Measurements from ENCODE around the gene EVI2A.
"Not testable (repeated sequence)": the region's sequence is repeated elsewhere in the genome, so short reads cannot be mapped to it uniquely, and the experiment has no call there.

Gene EVI2A

DNA sequence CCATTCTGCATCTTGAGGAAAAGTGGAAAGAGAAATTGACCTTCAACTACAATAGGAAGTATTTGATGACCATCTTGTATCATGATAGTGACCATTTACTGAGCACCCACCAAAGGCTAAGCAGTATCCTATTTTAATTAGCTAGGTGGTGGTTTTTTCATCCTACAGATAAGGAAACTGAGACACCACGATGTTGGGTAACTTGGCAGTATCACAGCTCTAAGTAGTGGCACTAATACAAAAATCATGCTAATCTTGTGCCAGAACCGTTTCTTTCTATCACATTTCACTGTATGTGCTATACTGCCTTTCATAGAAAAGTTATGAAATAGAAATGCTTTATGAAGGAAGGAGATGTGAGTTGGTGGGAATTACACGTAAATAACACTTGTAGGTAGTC lies 9.9 kb downstream of the EVI2A start:
- DNase-seq = no peak

DNA sequence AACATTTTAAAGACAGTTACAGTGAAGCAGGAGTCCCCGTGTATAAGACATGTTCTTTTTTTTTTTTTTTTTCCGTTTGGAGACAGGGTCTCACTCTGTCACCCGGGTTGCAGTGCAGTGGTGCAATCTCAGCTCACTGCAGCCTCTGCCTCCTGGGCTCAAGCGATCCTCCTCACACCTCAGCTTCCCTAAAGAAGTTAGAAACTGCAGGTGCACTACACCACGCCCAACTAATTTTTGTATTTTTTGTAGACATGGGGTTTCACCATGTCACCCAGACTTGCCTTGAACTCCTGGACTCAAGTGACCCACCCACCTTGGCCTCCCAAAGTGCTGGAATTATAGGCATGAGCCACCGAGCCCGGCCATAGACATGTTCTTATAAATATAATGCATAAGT lies 10.5 kb downstream of the EVI2A start:
- no peak for DNase-seq

DNA sequence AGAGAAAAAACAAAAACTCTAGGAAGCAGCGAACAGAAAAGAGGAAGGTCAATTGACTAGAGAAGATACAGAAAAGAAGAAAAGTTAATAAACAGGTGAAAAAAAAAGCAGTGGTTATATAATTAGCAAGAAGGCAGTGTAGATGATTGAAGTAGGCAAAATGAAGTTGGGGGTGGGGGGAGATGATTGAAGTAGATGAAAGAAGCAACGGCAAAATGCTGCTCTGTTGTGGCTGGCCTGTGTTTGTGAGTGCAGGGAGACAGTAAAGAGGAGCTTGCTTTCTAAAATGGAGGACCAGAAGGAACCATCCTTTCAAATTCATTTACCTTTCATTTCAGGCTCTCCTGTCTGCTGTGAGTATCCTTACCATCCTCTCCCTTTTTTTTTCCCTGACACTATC lies 11.2 kb downstream of the EVI2A start:
- no peak for DNase-seq

DNA sequence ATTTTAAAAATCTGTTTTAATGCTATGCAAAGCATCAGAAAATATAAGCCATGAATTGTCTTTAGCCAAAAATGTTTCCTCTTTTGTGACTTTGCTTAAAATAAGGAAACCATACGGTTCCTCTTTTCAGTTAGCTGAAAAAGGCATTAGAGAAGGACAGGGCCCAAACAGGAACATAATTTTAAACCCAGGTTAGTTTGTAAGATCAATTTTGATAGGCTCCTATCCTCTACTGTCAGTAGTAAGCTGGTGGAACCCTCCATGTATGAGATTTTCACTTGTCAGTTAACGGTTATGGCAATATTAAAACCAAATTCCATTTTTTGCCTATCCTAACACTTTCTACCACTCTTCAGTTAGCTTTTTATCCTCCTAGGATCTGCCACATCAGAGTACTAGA lies 11.9 kb downstream of the EVI2A start:
- DNase-seq = no peak

DNA sequence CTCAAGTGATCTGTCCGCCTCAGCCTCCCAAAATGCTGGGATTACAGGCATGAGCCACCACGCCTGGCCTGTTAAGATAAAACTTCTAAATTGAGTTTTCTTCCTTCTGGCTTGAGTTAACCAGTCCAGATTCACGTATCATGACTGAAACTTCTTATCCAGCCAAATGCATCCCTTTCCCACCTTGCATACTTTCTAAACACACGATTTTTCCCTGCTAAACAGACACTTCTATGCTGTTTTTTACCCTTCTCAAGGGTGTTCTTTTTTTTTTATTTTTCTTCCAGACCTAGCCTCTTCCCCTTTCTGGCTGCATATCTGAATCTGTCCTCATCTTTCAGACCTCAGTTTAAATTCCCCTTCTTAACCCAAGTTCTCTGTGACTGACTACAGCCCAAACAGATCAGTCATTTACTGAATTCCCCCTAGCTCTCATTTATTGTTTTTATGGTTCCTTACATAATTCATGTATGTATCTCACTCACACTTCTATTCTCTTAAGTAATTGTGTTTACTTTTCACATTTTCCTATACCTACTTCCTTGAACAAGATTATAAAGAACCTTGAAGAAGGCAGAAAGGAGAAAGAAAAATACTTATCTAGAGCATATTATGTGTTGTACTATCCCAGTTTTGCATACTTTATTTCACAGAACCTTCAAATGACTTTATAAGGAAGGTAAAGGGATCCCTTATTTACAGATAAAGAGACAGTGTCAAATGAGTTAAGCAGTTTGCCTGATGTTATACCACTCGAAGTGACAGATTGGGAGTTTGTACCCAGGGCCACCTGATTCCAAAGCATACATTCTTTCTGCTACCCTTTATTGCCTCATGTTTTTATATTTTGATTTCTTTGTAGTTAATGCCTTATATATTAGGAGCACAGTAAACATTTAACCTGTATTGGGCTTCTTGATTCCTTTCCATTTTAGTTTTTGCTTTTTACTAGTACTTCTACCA lies 12.8 kb downstream of the EVI2A start:
- no peak for DNase-seq

DNA sequence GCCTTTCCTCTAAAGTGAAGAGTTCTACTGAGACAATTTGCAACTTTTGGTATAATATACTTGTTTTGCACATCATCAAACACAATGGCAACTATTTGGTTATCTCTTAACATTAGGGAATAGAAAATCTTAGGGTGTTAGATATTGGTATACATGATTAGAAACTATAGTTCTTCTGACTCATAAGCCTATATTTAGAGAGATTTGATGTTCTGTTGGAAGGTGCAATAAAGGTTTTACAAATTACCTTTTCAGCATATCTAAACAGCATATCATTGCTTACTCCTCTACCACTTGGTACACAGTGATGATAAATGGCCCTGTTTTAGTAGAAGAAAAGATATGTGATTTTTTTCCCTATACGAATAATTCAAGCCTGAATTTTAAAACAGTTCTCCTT lies 13.8 kb downstream of the EVI2A start:
- no peak for DNase-seq

DNA sequence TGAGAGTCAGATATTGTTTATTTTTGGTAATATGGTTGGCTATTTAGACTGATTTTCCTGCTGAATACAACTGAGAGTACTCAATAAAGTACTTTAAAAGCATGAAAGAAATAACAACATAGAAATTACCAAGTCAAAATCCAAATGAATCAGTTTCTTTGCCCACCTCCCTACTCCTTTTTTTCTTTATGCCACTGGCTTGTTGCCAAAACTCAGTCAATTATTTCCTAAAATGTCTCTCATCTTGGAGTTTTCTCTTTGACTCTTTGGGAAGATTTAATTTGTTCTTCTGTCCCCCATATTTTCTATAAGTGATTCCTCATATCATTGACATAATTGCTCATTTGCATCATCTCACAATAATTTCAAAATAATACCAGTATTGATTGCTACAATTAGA lies 21.8 kb downstream of the EVI2A start:
- DNase-seq = no peak

DNA sequence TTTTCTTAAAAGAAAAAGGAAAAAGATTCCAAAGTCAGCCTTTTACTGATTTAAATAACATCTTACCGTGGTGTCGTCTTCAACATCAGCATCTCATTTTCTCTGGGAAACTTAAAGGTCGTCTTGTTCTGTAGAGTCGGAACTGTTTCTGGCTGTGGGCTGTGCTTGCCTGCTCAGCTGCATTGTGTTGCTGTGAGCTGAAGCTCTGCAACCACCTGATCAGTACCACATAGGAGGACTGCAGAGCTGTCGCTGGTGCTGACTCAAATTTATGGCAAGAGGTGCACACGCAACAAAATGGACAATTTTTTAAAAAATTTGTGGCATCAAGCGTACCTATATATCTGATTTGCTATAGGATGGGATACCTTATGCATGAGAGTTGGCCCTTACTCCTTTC lies 24.3 kb downstream of the EVI2A start, which contains the start of gene OMG:
Gene OMG (minus strand): TSS at position 150 of the 400 bp plus-strand sequence. CDS start 908 bp downstream, outside the sequence.
- DNase-seq = no peak

DNA sequence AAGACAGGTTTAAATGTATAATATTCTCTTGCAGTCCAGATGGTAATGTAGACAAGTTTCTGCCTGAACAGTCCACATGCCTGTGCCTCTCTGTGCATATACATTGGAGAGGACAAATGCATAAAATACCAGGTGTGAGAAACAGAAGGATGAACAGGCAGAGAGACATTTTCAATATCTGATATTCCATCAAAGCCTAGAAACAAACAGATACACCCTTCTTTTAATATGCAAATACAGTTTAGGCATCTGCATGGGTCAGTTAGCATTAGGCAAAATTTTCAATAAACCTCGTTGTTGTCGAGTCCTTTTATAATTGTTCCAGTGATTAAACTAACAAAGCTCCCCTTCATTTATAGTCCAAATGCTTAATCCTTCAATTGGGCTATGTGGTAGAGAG lies 25.3 kb downstream of the EVI2A start:
- no peak for DNase-seq

DNA sequence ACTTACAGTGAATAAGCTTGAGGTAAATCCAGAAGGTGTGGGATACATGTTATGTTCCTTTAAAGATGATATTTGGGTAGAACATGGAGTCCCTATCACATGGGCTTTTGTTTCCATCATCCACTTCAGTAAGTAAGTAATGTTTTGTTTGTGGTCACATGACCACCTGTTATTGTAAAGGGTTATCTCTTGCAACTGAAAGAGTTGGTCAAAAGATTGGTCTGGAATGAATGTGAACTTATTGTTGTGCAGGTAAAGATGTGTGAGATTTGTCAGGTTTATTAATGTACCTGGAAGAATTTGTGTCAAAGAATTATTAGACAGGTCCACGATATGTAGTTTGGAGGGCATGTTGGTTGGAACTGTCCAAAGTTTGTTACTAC lies 25.9 kb downstream of the EVI2A start:
- DNase-seq = no peak

DNA sequence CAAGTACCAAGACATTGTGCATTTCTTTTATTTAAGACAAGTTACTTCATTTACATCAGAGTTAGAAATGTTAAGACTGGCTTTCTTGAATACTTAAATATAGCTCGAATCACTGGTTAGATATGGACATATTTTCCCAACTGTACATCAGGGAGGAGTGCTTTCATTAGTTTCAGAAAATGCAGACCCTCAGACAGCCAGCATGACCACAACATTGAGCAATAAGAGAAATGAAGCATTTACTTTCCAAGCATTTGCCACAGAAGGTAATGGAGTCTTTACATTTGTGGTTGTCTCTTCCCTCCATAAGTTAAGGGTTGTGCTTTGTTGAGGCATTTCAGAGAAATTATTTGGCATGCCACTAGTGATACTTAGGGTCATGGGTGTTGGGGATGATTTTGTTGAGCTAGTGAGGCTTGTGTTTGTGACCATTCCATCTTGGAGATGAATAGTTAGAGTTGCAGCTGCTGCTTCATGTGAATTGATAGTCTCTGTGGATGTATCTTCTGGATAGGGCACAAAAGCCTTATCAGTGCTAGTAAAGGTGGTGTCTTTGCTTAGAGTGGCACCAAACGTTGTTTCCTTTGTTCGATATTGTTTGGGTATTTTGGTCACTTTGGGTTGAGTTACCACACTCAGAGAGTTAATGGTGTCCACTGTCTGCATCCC lies 26.5 kb downstream of the EVI2A start:
- DNase-seq = no peak

DNA sequence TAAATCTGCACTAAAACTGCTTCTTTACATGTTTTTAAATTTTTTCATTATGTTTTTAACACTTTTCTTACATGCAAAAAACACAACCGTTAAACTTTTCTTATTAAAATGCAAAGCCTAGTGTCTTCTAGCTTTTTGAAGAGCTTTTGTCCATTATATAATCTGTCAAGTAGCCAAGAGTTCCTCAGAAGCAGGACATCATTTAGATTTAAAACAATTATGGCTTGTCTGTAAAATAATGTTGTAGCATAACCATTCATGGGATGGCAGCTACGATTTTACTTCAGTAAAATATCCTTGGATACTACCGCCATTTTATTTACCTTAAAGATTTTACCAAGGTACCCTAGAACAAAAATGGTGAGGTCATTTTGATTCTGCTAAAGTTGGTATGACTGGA lies 27.2 kb downstream of the EVI2A start:
- DNase-seq = no peak

DNA sequence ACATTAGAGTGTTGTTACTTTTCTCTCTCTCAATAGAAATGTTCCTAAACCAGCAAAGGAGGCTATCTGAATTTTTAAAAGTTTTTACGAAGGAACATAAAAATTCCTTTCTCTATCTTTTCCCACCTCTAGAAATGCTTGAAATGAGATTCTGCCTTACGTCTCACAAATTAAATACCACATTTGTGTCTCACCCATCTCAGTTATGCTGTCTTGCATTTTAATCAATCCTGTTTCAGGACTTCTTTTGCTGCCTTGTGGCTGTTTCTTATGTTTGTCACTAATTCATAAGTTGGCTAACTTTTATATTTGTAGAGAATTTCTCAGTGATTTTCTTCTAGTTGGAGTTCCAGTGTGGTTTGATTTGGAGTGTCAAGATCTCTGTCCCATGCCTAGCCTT lies 27.8 kb downstream of the EVI2A start:
- DNase-seq = no peak

DNA sequence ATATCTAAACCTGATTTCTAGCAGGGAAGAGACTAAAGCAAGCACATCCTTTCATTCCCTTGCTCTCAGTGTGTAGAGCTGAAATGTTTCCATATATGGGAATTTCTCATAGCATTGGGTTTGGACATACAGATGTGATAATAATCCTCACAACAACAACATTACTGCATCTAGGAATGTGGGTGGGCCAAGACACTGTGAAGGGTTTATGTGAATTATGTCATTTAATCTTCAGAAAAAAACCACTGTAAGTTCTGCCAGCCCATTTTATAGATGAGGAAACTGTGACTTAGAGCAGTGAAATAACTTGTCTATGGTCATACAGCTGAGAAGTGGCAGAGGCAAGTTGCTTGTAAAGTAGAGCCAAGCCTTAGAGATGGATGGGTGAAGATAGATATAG lies 29.6 kb downstream of the EVI2A start:
- no peak for DNase-seq

DNA sequence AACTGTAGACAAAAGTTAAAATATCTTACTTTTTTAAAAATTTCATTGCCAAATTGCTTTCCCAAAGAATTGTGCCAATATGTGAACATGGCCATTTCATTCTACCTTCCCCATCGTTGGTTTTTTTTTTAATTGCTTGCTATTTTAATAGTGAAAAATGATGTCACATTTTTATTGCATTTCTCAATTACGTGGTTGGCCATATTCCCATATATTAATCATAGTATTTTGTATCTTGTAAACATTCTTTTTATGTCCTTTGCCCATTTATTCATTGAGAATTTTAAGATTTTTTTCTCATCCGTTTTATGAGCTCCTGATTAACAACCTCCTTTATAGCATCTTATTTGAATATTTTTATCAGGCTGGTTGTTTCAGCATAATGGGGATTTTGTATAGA lies 31.6 kb downstream of the EVI2A start:
- no peak for DNase-seq

DNA sequence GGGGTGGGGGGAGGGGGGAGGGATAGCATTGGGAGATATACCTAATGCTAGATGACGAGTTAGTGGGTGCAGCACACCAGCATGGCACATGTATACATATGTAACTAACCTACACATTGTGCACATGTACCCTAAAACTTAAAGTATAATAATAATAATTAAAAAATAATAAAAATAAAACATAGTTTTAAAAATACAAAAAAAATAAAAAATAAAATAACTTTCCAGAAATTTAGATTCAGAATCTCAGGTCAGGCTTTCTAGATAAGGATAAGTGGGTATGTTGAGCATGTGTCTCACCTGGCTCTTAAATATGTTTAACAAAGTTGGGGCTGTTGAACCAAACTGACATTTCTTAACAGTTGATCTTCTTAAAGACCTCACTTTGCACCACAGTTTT lies 33.5 kb downstream of the EVI2A start:
- DNase-seq = not testable (repeated sequence)

DNA sequence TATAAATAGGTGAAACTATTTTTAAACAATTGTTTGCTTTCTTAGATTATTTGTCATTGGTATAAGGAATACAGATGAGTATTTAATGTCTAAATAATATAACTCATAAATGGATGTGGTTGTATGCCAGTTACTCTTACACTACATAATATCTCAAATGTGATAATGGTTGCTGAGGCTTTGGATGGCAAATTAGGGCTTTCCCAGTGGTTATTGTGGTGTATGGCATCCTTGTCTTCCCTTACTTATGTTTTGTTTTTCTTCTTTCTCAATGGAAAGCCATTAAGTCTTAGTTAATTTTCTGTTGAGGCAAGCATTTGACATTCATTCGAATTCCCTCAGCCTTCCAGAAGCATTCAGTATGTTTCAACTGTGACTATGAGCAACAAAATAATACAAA lies 34.8 kb downstream of the EVI2A start:
- no peak for DNase-seq

DNA sequence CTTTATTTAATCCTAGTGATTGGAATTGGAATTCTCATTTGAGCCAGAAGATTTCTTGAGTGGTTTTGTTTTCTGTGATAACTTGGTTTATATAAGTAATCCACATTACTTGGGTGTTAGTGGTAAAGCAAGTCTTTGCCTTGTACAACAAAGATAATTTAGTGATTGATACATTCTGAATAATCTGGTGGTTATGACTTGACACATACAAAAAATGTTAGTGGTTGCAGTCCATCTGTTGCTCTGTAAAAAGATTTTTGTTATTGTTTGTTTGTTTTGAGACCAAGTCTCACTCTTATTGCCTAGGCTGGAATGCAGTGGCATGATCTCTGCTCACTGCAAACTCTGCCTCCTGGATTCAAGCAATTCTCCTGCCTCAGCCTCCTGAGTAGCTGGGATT lies 37.6 kb downstream of the EVI2A start:
- DNase-seq = no peak

DNA sequence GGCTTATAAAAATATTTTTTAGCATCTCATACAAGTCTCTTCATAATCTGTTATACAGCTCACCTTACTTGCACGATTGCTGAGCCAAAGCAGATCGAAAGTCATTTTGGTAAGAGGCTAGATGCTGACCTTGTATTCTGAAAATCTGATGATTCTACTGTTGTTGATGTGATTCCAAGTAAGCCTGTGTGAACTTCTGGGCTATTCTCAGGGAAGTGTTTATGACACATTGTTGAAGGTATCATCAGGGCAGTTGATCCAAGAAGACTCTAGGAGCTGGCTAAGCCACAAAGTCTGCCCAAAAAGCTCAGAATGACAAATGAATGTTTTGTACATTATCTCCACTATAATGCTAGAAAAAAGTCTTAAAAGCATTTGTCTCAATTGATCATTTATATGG lies 40.4 kb downstream of the EVI2A start:
- DNase-seq = no peak

DNA sequence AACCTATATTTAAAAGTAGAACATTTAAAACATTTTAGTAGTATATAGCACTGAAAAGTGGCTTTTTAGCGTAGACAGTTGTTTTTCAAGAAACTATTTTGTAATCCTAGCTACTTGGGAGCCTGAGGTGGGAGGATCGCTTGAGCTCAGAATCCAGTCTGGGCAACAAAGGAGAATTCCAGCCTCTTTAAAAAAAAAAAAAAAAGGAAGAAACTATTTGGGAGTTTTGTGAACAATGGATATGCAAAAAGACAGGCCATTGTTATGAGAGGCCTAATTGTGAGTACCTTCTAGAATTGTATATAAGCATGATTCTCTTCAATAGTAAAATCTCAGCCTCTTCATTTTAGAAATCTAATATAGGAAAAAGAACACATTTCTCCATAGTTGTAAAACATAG lies 42.0 kb downstream of the EVI2A start:
- DNase-seq = no peak

DNA sequence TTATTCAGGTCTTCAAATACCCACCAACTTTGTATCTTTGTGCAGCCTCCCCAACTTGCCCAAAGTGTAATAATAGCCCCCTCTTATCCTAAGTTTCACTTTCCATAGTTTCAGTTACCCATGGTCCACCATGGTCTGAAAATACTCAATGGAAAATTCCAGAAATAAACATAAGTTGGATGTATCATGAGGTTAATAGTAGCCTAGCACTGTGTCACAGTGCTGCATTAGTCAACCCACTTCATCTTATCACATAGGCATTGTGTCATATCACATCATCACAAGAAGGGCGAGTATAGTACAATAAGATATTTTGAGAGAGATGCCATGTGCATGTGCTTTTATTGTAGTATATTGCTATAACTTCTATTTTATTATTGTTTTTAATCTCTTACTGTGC lies 46.3 kb downstream of the EVI2A start:
- DNase-seq = no peak

DNA sequence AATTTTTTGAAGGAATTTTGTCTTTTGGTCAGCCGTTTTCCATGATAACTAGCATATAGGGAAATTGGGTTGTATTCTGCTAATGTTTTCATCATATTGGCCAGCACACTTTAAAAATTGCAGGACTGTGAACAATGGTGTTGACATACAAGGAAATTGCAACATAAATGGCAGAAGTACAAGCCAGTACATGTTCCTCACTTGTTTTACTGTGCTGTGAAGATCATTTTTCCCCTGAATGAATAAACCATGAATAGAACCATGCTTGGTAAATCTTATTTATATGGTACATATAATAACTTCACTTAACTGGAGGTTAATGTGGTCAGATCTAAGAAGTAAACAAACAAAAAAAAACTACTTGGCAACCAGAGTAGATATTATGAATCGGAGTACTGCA lies 47.2 kb downstream of the EVI2A start:
- DNase-seq = no peak

DNA sequence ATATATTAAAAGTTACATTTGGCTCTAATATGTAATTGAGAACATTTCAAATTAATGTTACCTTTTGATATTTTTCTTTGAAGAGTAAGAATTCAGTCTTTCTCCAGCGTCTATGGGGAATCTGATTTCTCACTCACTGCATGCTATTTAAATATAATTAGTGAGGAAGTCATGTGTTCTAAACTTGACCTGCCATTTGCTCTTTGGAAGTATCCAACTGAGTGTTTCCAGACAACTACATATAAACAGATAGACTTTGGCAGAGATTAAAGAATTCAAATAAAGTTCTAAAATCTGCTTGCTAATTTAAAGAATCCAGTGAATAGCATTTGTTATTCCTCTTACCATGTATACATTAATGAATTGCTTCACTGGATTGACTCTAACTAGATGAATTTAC lies 47.9 kb downstream of the EVI2A start:
- no peak for DNase-seq

DNA sequence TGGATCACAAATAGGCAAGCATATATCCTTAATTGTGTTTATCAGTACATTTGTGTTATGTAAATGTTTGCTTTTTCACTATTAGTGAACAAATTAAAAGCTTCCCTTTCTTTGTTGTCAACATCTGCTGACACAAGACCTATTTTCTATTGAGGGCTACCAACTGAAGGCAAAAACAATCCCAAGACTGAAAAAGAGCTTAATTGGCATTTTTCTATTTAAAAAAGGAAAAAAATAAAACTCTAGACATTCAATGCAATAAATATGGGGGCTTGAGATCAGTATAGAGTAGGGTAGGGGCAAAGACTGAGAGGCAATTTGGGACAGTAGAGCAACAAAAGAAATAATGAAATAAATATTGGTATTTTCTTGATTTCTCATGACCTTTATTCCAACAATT lies 48.6 kb downstream of the EVI2A start:
- DNase-seq = no peak

DNA sequence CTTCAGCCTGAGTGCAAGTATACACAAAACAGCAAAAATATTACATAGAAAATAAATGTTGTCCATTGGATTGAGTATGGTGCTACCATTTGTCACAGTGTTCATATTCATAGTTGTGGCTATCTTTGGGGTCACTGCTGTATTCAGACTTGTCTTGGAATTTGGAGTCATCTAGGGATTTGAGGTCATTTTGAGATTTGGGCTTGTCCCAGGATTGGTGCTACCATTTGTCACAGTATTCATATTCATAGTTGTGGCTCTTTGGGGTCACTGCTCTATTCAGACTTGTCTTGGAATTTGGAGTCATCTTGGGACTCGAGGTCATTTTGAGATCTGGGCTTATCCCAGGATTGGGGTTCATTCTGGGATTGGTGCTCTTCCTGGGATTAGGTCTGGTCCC lies 49.2 kb downstream of the EVI2A start:
- no peak for DNase-seq
